Measurements from ENCODE around the gene MRPL22. TPM values are rescaled to one million over a fixed set of nuclear protein-coding genes. Genes with fewer than 3 reads are reported as not detected.

Gene MRPL22
- polyA plus RNA-seq, 1 of the 3 experiments (the other 2 are of a cell fraction): 50.7 TPM

DNA sequence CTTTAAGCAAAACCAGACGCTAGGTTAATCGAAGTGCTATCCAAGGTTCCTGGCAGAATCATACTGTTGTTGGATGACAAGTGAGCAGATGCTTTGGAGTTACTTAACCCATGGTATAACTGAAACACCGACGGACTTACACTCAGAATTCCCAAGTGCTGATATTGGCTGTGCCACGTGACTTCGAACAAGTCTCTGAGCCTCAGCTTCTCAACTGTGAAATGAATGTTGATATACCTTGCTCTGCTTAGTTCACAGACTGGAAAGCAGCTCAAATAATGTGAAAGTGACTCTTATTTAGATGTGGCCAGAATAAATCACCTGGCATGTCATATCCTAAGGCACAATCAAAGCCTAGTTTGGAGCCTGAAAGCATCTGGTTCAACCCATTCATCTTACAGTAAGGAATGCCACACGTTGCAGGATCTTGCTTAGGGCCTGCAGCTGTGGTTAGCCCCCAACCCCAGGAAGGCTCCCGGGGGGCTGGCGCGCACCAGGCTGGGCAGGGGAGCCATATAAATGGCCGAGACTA, 3.6 kb upstream of the MRPL22 start:
- Histone ChIP-seq H3F3A (replicated peaks; ENCODE audit: insufficient read depth) (no peaks in the 10 kb centered on the region), H2AFZ (ENCODE audit: low read depth) (peak overlapping the region; percentile 94), H3K9ac (peak overlapping the region; percentile 75; the same call in 1 of the 2 replicates), H4K20me1 (ENCODE audit: insufficient read depth) (no peaks in the 10 kb centered on the region), H3K4me2 (peak overlapping the region; percentile 91), H3K36me3 (replicated peaks in 1 of 2; ENCODE audit: control insufficient read depth in 1 of 2, insufficient read depth in 2 of 2, low read length in 1 of 2) (peaks cover 11 to 13% of the 10 kb centered on the region in 2 experiments), H3K4me1 (ENCODE audit: control insufficient read depth in 1 of 2, insufficient read depth in 2 of 2, low read depth in 1 of 2, low read length in 1 of 2) (peaks cover 7 to 12% of the 10 kb centered on the region in 2 experiments; a peak in 3 of 4 replicates), H3K9me3 (no peaks in the 10 kb centered on the region), H3K4me3 (ENCODE audit: low read depth in 2 of 2, low read length in 1 of 2) (peak overlapping the region; percentile 80 to 95), H3K79me2 (ENCODE audit: insufficient read depth) (peaks cover 41% of the 10 kb centered on the region), H3K9me2 (no peaks in the 10 kb centered on the region), H3K27me3 (ENCODE audit: insufficient read depth) (no peaks in the 10 kb centered on the region), H3K27ac (ENCODE audit: low read depth in 2 of 2, low read length in 1 of 2) (peak overlapping the region in 1 of 2 experiments; percentile 31; a peak in 1 of 4 replicates)
- TF ChIP-seq RAD21 (IDR thresholded peaks at IDR 0.05; ENCODE audit: low read length): no peak
- TF ChIP-seq MXI1 (IDR thresholded peaks at IDR 0.05; ENCODE audit: low read depth, low read length): no peak
- TF ChIP-seq POLR2AphosphoS5 (IDR thresholded peaks at IDR 0.05; ENCODE audit: low read depth, low read length): no peak
- TF ChIP-seq ELF1 (IDR thresholded peaks at IDR 0.05): no peak
- no peak for TF ChIP-seq CHD2 (IDR thresholded peaks at IDR 0.05; ENCODE audit: low read length, partially characterized antibody)
- TF ChIP-seq EZH2phosphoT487 (IDR thresholded peaks at IDR 0.05; ENCODE audit: borderline replicate concordance, low read depth): no peak
- TF ChIP-seq MEF2A (IDR thresholded peaks at IDR 0.05; ENCODE audit: borderline replicate concordance, low read depth): no peak
- TF ChIP-seq, protein P1, sequence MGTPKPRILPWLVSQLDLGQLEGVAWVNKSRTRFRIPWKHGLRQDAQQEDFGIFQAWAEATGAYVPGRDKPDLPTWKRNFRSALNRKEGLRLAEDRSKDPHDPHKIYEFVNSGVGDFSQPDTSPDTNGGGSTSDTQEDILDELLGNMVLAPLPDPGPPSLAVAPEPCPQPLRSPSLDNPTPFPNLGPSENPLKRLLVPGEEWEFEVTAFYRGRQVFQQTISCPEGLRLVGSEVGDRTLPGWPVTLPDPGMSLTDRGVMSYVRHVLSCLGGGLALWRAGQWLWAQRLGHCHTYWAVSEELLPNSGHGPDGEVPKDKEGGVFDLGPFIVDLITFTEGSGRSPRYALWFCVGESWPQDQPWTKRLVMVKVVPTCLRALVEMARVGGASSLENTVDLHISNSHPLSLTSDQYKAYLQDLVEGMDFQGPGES (IDR thresholded peaks at IDR 0.05; ENCODE audit: low read depth, low read length): no peak
- TF ChIP-seq YY1 (IDR thresholded peaks at IDR 0.05; ENCODE audit: low read depth): no peak
- no peak for TF ChIP-seq RCOR1 (IDR thresholded peaks at IDR 0.05; ENCODE audit: low read length)
- no peak for TF ChIP-seq FOSL2 (IDR thresholded peaks at IDR 0.05; ENCODE audit: borderline replicate concordance, low read depth)
- no peak for TF ChIP-seq TEAD4 (IDR thresholded peaks at IDR 0.05; ENCODE audit: borderline replicate concordance, insufficient read depth)
- TF ChIP-seq, protein P2, sequence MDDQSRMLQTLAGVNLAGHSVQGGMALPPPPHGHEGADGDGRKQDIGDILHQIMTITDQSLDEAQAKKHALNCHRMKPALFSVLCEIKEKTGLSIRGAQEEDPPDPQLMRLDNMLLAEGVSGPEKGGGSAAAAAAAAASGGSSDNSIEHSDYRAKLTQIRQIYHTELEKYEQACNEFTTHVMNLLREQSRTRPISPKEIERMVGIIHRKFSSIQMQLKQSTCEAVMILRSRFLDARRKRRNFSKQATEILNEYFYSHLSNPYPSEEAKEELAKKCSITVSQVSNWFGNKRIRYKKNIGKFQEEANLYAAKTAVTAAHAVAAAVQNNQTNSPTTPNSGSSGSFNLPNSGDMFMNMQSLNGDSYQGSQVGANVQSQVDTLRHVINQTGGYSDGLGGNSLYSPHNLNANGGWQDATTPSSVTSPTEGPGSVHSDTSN (IDR thresholded peaks at IDR 0.05): no peak
- TF ChIP-seq FOXM1 (IDR thresholded peaks at IDR 0.05; ENCODE audit: low read depth): no peak
- DNase-seq: no peak
- WGBS (ENCODE audit: low lambda C conversion rate): 49% methylated on average over 6 of the region's 11 CpGs
- POLR2A ChIA-PET: interaction anchor here (0.5 to 0.6 kb wide), 3 partner anchors 23 to 1548 kb away, joined by 3 to 4 read pairs (median 3); no protein-coding TSS in a partner anchor
- CTCF ChIA-PET: interaction anchor here (0.7 to 2.6 kb wide), 6 partner anchors 9 to 287 kb away, joined by 3 to 8 read pairs (median 4); no protein-coding TSS in a partner anchor
